Peyer's patch (tissue), 4 donors: ENCODE measurements around the gene SRM. TPM values are rescaled to one million over a fixed set of nuclear protein-coding genes. Genes with fewer than 3 reads are reported as not detected.
A peak's percentile ranks its signal among the peaks of the same experiment; 100 is the strongest.

Experiments
- DNase-seq, 3 donors: peaks; one replicate each; pipeline ENCODE4 v3.0.0-alpha.2; 2017 to 2019
- H3K27ac ChIP-seq, 4 donors: fragments of 200-600 bp; sonication (generic); one replicate each; pipeline ENCODE4 v1.5.1; 2016 to 2019
- H3K27me3 ChIP-seq, 2 donors: fragments of 200-600 bp; sonication (generic); one replicate each; pipeline ENCODE4 v1.5.1; 2019
- H3K36me3 ChIP-seq, 3 donors: fragments of 200-600 bp; sonication (generic); one replicate each; pipeline ENCODE4 v1.5.1; 2016 to 2019
- H3K4me1 ChIP-seq, 4 donors: fragments of 200-600 bp; sonication (generic); one replicate each; pipeline ENCODE4 v1.5.1; 2016 to 2019
- H3K4me3 ChIP-seq, 4 donors: fragments of 200-600 bp; sonication (generic); 1 replicate in 3 of 4; 2 replicates in 1 of 4; pipeline ENCODE4 v1.5.1; 2016 to 2019; ENCODE audit warnings: mild to moderate bottlenecking in 1 of 4
- H3K9me3 ChIP-seq, 4 donors: fragments of 200-600 bp; sonication (generic); one replicate each; pipeline ENCODE4 v1.5.1; 2016 to 2019; ENCODE audit warnings: mild to moderate bottlenecking in 1 of 4
- POLR2A ChIP-seq, 2 donors: fragments of 450-650 bp; IDR thresholded peaks; one replicate each; pipeline ENCODE4 v1.5.1; 2017; ENCODE audit warnings: antibody characterized with exemption in 2 of 2, mild to moderate bottlenecking in 2 of 2, moderate library complexity in 2 of 2
- total RNA-seq, 4 donors: library from RNA; depleted of rRNA; stranded (reverse); fragments of >200 nt; gene quantifications; one replicate each; pipeline ENCODE4 v1.1.0, GENCODE V29; 2016
- TF ChIP-seq, protein P1 (sequence below), 6 experiments: fragments of 450-650 bp in 4 of 6; fragments of 200-600 bp in 2 of 6; sonication (generic) in 1 of 6; IDR thresholded peaks; one replicate each; pipeline ENCODE4 v1.5.1; 2017 to 2019; ENCODE audit warnings: antibody characterized with exemption in 6 of 6, mild to moderate bottlenecking in 3 of 6, moderate library complexity in 1 of 6

The SRM gene
- total RNA-seq, 4 donors from 2014 or later, result 9.3 to 38.6 (median 19.8) TPM

DNA sequence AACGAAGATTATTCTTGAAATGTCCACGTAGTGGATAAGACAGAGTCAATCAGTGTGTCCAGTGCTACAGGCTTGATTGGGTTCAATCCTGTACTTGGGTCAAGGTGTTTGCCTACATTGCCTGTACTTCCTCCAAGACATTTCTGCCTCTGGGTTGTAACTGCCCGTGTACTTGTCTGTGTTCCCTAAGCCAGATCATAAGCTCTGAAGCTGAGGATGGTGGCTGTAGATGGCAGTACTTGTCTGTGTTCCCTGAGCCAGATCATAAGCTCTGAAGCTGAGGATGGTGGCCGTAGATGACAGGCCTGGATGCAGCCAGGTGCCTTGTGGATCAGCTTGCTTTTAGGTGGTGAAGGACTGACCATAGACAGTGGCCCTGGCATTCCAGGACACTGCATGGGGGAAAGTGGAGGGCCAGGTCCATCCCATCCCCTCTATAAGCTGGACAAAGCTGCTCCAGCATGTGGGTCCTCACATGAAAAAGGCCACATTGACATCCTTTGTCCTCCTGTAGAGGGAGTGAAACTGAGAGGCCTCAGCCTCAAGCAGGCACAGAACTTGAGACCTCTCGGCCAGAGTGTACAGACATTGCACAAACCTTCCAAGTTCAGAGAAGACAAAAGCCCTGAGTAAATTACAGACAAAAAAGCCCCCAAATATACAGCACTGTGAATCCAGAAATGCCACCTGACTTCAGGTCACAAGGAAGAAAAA, 2.0 kb upstream of the SRM start:
- no peaks in the 10 kb centered on the region for H3K27me3 ChIP-seq
- H3K36me3 ChIP-seq, result peaks cover 0 to 29% (median 0%) of the 10 kb centered on the region in 3 donors
- H3K9me3 ChIP-seq, result no peaks in the 10 kb centered on the region
- TF ChIP-seq, protein P1, sequence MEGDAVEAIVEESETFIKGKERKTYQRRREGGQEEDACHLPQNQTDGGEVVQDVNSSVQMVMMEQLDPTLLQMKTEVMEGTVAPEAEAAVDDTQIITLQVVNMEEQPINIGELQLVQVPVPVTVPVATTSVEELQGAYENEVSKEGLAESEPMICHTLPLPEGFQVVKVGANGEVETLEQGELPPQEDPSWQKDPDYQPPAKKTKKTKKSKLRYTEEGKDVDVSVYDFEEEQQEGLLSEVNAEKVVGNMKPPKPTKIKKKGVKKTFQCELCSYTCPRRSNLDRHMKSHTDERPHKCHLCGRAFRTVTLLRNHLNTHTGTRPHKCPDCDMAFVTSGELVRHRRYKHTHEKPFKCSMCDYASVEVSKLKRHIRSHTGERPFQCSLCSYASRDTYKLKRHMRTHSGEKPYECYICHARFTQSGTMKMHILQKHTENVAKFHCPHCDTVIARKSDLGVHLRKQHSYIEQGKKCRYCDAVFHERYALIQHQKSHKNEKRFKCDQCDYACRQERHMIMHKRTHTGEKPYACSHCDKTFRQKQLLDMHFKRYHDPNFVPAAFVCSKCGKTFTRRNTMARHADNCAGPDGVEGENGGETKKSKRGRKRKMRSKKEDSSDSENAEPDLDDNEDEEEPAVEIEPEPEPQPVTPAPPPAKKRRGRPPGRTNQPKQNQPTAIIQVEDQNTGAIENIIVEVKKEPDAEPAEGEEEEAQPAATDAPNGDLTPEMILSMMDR (IDR thresholded peaks at IDR 0.05), result no peak
- TF ChIP-seq POLR2A (IDR thresholded peaks at IDR 0.05), result no peak
- H3K4me3 ChIP-seq, result no peak overlapping the region
- peaks cover 3 to 17% (median 13%) of the 10 kb centered on the region in 4 donors for H3K4me1 ChIP-seq
- DNase-seq, result no peak
- H3K27ac ChIP-seq, result peak overlapping the region in 1 of 4 donors; percentile 86

DNA sequence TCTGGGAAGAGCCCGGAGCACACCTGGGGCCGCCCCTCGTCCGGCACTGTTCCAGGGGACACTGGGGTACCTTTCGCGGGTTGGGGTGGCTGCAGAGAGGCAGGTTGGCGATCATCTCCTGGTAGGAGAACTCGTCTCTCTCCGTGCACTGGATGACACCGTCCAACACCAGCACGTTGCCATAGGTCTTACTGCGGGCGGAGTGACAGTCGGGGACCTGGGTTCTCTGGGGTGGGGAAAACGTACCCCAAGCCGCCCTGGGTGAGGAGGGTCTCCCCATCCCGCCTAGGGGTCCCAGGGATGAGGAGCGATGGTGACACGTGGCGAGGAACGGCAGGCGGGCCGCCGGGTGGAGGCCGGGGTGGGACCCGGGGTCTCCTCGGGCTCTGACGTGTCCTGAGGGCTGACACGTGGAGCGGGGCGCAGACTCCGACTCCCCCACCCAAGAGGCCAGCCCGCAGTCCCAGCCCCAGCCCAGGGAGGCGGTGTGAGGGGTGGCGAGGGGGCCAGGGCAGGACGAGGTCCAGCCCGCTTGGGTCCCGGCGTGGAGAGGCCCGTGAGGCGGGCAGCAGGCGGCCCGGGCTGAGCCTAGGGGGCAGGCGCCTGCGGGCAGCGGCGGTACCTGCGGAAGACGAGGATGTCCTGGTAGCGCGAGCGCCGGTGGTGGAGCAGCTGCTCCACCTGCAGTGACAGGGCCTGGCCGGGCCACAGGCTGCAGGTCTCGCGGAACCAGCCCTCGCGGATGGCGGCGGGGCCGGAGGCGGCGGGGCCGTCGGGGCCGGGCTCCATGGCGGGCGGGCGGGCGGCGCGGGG, 457 bp downstream of the SRM start:
- Histone ChIP-seq H3K4me3 (peak overlapping the region; percentile 90 to 99 (median 94)), H3K27me3 (no peaks in the 10 kb centered on the region), H3K4me1 (peaks cover 3 to 17% (median 13%) of the 10 kb centered on the region in 4 donors), H3K9me3 (no peaks in the 10 kb centered on the region), H3K27ac (peak overlapping the region in 3 of 4 donors; percentile 18 to 81 (median 64)), H3K36me3 (peaks cover 0 to 27% (median 0%) of the 10 kb centered on the region in 3 donors)
- DNase-seq, result peak in 1 of 3 donors; percentile 21
- TF ChIP-seq, protein P1 (IDR thresholded peaks at IDR 0.05), result no peak
- TF ChIP-seq POLR2A (IDR thresholded peaks at IDR 0.05), result no peak

DNA sequence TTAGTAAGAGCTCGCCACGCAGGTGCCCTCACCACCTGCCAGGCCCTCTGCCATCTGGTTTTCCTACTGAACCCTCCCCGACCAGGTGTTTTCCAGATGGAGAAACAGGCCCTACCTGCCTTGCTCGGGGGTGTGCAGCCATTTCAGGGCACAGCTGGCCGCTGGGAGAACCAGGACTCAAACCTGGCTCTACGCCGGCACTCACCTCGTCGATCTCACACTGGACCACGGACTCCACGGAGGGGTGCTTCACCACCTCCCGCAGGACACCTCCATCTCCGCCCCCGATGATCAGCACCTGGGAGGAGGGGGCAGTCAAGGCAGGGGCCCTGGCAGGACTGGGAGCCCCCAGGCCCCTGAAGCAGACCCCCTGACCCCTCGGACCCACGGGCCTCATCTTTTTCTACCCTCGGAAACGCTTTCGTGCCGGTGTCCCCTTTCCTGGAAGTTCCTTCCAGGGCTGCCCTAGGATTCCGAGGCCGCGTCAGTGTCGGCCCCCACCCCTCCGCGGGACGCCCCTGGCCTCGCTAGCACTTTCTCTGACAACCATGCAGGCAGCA, 1.1 kb downstream of the SRM start:
- H3K4me3 ChIP-seq, result peak overlapping the region; percentile 90 to 99 (median 94)
- H3K4me1 ChIP-seq, result peaks cover 3 to 17% (median 13%) of the 10 kb centered on the region in 4 donors
- DNase-seq, result no peak
- TF ChIP-seq POLR2A (IDR thresholded peaks at IDR 0.05), result no peak
- TF ChIP-seq, protein P1 (IDR thresholded peaks at IDR 0.05), result no peak
- no peaks in the 10 kb centered on the region for H3K9me3 ChIP-seq
- H3K27me3 ChIP-seq, result no peaks in the 10 kb centered on the region
- peaks cover 0 to 25% (median 0%) of the 10 kb centered on the region in 3 donors for H3K36me3 ChIP-seq
- H3K27ac ChIP-seq, result peak overlapping the region in 1 of 4 donors; percentile 81

DNA sequence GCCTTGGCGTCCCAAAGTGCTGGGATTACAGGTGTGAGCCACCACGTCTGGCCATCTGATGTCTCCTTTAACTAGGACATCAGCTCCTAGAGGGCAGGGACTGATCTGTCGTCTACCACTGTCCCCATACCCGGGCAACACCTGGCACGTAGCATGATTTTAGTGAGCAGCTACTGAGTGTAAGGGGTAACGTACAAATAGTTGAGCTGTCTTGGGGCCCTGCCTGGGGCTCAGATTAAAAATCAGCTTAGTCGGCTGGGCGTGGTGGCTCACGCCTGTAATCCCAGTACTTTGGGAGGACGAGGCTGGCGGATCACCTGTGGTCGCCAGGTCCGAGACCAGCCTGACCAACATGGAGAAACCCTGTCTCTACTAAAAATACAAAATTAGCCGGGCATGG, 1.8 kb downstream of the SRM start:
- H3K4me3 ChIP-seq, result no peak overlapping the region
- no peak for DNase-seq
- peaks cover 0 to 19% (median 0%) of the 10 kb centered on the region in 3 donors for H3K36me3 ChIP-seq
- no peaks in the 10 kb centered on the region for H3K27me3 ChIP-seq
- peaks cover 3 to 17% (median 13%) of the 10 kb centered on the region in 4 donors for H3K4me1 ChIP-seq
- TF ChIP-seq, protein P1 (IDR thresholded peaks at IDR 0.05), result no peak
- no peak for TF ChIP-seq POLR2A (IDR thresholded peaks at IDR 0.05)
- H3K27ac ChIP-seq, result no peak overlapping the region
- H3K9me3 ChIP-seq, result no peaks in the 10 kb centered on the region

DNA sequence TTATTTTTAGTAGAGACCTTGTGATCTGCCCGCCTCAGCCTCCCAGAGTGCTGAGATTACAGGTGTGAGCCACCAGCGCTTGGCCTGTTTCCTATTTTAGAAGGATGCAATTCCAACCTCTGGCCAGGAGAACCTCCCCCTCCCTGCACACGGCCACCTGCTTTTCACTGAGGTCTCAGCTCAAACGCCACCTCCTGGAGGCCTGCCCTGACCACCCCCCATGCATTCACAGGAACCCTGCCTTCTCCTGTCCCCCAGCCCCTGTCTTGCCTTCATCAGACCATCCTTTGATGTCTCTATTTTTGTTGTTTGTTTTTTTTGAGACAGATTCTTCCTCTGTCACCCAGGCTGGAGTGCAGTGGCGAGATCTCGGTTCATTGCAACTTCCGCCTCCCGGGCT, 2.3 kb downstream of the SRM start:
- Histone ChIP-seq H3K4me3 (no peak overlapping the region), H3K27me3 (no peaks in the 10 kb centered on the region), H3K9me3 (no peaks in the 10 kb centered on the region), H3K27ac (no peak overlapping the region), H3K36me3 (peaks cover 0 to 19% (median 0%) of the 10 kb centered on the region in 3 donors), H3K4me1 (peaks cover 3 to 17% (median 13%) of the 10 kb centered on the region in 4 donors)
- DNase-seq, result no peak
- TF ChIP-seq, protein P1 (IDR thresholded peaks at IDR 0.05), result no peak
- TF ChIP-seq POLR2A (IDR thresholded peaks at IDR 0.05), result no peak
